H1 (cell line): ENCODE measurements around the gene DMXL2. TPM values are rescaled to one million over a fixed set of nuclear protein-coding genes. Genes with fewer than 3 reads are reported as not detected.
"Not testable (repeated sequence)": the region's sequence is repeated elsewhere in the genome, so short reads cannot be mapped to it uniquely, and the experiment has no call there.

Experiments
- CTCF ChIA-PET: fragments of 300-600 bp; sonication (Branson Sonifier 250); formaldehyde crosslinking; loops from one replicate; lab custom pipeline; 2021; ENCODE audit not compliant: partially characterized antibody; lab: Charles Lee
- POLR2A ChIA-PET: fragments of 300-600 bp; sonication (Branson Sonifier 250); formaldehyde crosslinking; loops from one replicate; lab custom pipeline; 2021; ENCODE audit warnings: inconsistent platforms; ENCODE audit not compliant: partially characterized antibody; lab: Charles Lee
- DNase-seq, 2 experiments: peaks; one replicate each; pipeline versions ENCODE4 v3.0.0 to v3.0.0-alpha.2; 2010 to 2022; ENCODE audit warnings: low spot score in 2 of 2, low read depth in 1 of 2, mixed read lengths in 1 of 2
- FAIRE-seq: peaks from 2 replicates; lab custom pipeline; 2011; peaks lifted over from hg19 to GRCh38; lab: Jason Lieb, UNC
- H2AFZ ChIP-seq: 2 replicates; pipeline ENCODE4 v1.8.1; 2012; ENCODE audit warnings: low read length, inconsistent platforms
- H2AK5ac ChIP-seq: 2 replicates; pipeline ENCODE4 v1.6.1; 2013; ENCODE audit warnings: low read depth, low read length
- H2BK120ac ChIP-seq: replicated peaks from 2 replicates; pipeline ENCODE3; 2013; ENCODE audit warnings: low read depth, low read length, inconsistent platforms
- H2BK12ac ChIP-seq: 2 replicates; pipeline ENCODE4 v1.6.1; 2013; ENCODE audit warnings: low read depth, low read length
- H2BK15ac ChIP-seq: 2 replicates; pipeline ENCODE4 v1.6.1; 2013; ENCODE audit warnings: low read length
- H2BK20ac ChIP-seq: 2 replicates; pipeline ENCODE4 v1.6.1; 2013; ENCODE audit warnings: low read length
- H2BK5ac ChIP-seq: 2 replicates; pipeline ENCODE4 v1.6.1; 2013; ENCODE audit warnings: low read depth, low read length
- H3K14ac ChIP-seq: 2 replicates; pipeline ENCODE4 v1.6.1; 2013; ENCODE audit warnings: inconsistent platforms; ENCODE audit not compliant: insufficient read length
- H3K18ac ChIP-seq: 2 replicates; pipeline ENCODE4 v1.6.1; 2013; ENCODE audit warnings: low read length; ENCODE audit errors: extremely low read depth
- H3K23ac ChIP-seq: 2 replicates; pipeline ENCODE4 v1.6.1; 2013; ENCODE audit warnings: inconsistent platforms; ENCODE audit not compliant: insufficient read length
- H3K23me2 ChIP-seq: 2 replicates; pipeline ENCODE4 v1.6.1; 2013; ENCODE audit warnings: low read depth, low read length
- H3K27ac ChIP-seq: 2 replicates; pipeline ENCODE4 v1.6.1; 2011; ENCODE audit warnings: low read depth, low read length, inconsistent platforms
- H3K27me3 ChIP-seq, 4 experiments: replicated peaks in 1 of 4; 1 replicate in 1 of 4; 2 replicates in 3 of 4; pipeline versions ENCODE4 v1.6.1 to v1.8.1; 2011 to 2013; ENCODE audit warnings: low read length in 3 of 4, mild to moderate bottlenecking in 3 of 4, inconsistent platforms in 2 of 4, mixed read lengths in 2 of 4, moderate library complexity in 1 of 4; ENCODE audit not compliant: control insufficient read depth in 3 of 4, insufficient read depth in 3 of 4; ENCODE audit errors: extremely low read depth in 1 of 4
- H3K36me3 ChIP-seq, 4 experiments: 2 replicates each; pipeline versions ENCODE4 v1.6.1 to v1.8.1; 2011 to 2013; ENCODE audit warnings: mild to moderate bottlenecking in 4 of 4, low read length in 3 of 4, moderate library complexity in 2 of 4, control low read depth in 1 of 4, inconsistent platforms in 1 of 4; ENCODE audit not compliant: insufficient read depth in 4 of 4, control insufficient read depth in 2 of 4
- H3K4ac ChIP-seq: replicated peaks from 2 replicates; pipeline ENCODE3; 2013; ENCODE audit warnings: low read length, low read depth, mixed read lengths, inconsistent platforms; ENCODE audit not compliant: insufficient read length
- H3K4me1 ChIP-seq, 4 experiments: replicated peaks in 1 of 4; 1 replicate in 1 of 4; 2 replicates in 3 of 4; pipeline versions ENCODE4 v1.6.1 to v1.8.1; 2011 to 2013; ENCODE audit warnings: low read length in 3 of 4, inconsistent platforms in 2 of 4, mixed read lengths in 1 of 4; ENCODE audit not compliant: insufficient read depth in 4 of 4, control insufficient read depth in 3 of 4
- H3K4me2 ChIP-seq, 2 experiments: 2 replicates each; pipeline versions ENCODE4 v1.6.1 to v1.8.1; 2011 to 2013; ENCODE audit warnings: low read depth in 2 of 2, low read length in 2 of 2, control low read depth in 1 of 2, inconsistent platforms in 1 of 2, mild to moderate bottlenecking in 1 of 2; ENCODE audit not compliant: insufficient read depth in 1 of 2
- H3K4me3 ChIP-seq, 4 experiments: fragments of 200-600, 300-600 bp in 1 of 4; sonication (generic), shearing (Covaris generic), sonication (Bioruptor Twin) in 1 of 4; 2 replicates each; pipeline versions ENCODE4 v1.5.1 to v1.8.1; 2011 to 2016; ENCODE audit warnings: low read length in 4 of 4, low read depth in 3 of 4, control low read depth in 2 of 4, inconsistent platforms in 2 of 4, mild to moderate bottlenecking in 2 of 4, mixed read lengths in 1 of 4, moderate library complexity in 1 of 4; ENCODE audit not compliant: insufficient read depth in 2 of 4; ENCODE audit errors: extremely low read depth in 1 of 4
- H3K56ac ChIP-seq: replicated peaks from 2 replicates; pipeline ENCODE3; 2013; ENCODE audit warnings: low read depth, mild to moderate bottlenecking, mixed read lengths, low read length, inconsistent platforms; ENCODE audit not compliant: insufficient read length
- H3K79me1 ChIP-seq: 2 replicates; pipeline ENCODE4 v1.6.1; 2013; ENCODE audit warnings: low read depth, low read length, control low read depth
- H3K79me2 ChIP-seq, 2 experiments: 2 replicates each; pipeline versions ENCODE4 v1.6.1 to v1.8.1; 2012 to 2013; ENCODE audit warnings: low read length in 2 of 2, mild to moderate bottlenecking in 2 of 2, inconsistent platforms in 1 of 2; ENCODE audit not compliant: insufficient read depth in 2 of 2, control insufficient read depth in 1 of 2
- H3K9ac ChIP-seq, 4 experiments: replicated peaks in 1 of 4; 1 replicate in 1 of 4; 2 replicates in 3 of 4; pipeline versions ENCODE4 v1.6.1 to v1.8.1; 2011 to 2013; ENCODE audit warnings: low read depth in 3 of 4, low read length in 3 of 4, control low read depth in 2 of 4, mild to moderate bottlenecking in 2 of 4, moderate library complexity in 2 of 4, inconsistent platforms in 1 of 4; ENCODE audit errors: extremely low read depth in 1 of 4
- H3K9me3 ChIP-seq, 2 experiments: 2 replicates each; pipeline versions ENCODE4 v1.6.1 to v1.8.1; 2012 to 2013; ENCODE audit warnings: mild to moderate bottlenecking in 2 of 2, moderate library complexity in 2 of 2, control low read depth in 1 of 2, inconsistent platforms in 1 of 2, low read depth in 1 of 2, low read length in 1 of 2, mixed read lengths in 1 of 2; ENCODE audit not compliant: insufficient read depth in 2 of 2
- H4K20me1 ChIP-seq, 2 experiments: replicated peaks in 1 of 2; 2 replicates each; pipeline versions ENCODE3 to v1.8.1; 2011 to 2013; ENCODE audit warnings: inconsistent platforms in 2 of 2, low read length in 2 of 2, mild to moderate bottlenecking in 1 of 2; ENCODE audit not compliant: insufficient read depth in 2 of 2, control insufficient read depth in 1 of 2
- H4K5ac ChIP-seq: 2 replicates; pipeline ENCODE4 v1.6.1; 2013; ENCODE audit warnings: low read length, low read depth, mixed read lengths, inconsistent platforms; ENCODE audit not compliant: insufficient read length
- H4K8ac ChIP-seq: 2 replicates; pipeline ENCODE4 v1.8.0; 2013; ENCODE audit warnings: mild to moderate bottlenecking, moderate library complexity, low read length, inconsistent platforms; ENCODE audit not compliant: insufficient read depth; ENCODE audit errors: extremely low read depth
- H4K91ac ChIP-seq: replicated peaks from 2 replicates; pipeline ENCODE3; 2013; ENCODE audit warnings: low read length, mixed read lengths, inconsistent platforms; ENCODE audit not compliant: insufficient read length
- WGBS, 2 experiments: shearing (Covaris generic) in 1 of 2; methylation state at CpG; one replicate each; pipeline versions ENCODE4 v1.1.6 to v1.1.7; 2013 to 2015; ENCODE audit warnings: low lambda C conversion rate in 2 of 2, mixed read lengths in 2 of 2, inconsistent platforms in 1 of 2, low coverage in 1 of 2, missing lambda C conversion rate in 1 of 2; ENCODE audit not compliant: insufficient replicate concordance in 2 of 2, insufficient coverage in 1 of 2, insufficient read length in 1 of 2; ENCODE audit errors: extremely low coverage in 1 of 2, missing lambda C conversion rate in 1 of 2; 5-methylcytosine and 5-hydroxymethylcytosine counted together
- polyA plus RNA-seq, 7 experiments: library from polyadenylated mRNA; depleted of rRNA in 3 of 7; stranded (reverse) in 5 of 7; unstranded in 2 of 7; fragments of >200 nt in 5 of 7; fragments of 200-250 nt in 2 of 7; gene quantifications; 1 replicate in 5 of 7; 2 replicates in 1 of 7; 4 replicates in 1 of 7; pipeline versions ENCODE4 v1.2.1 to v1.2.3, GENCODE V29; 2011 to 2013; ENCODE audit warnings: missing spikeins in 2 of 7, mixed read lengths in 2 of 7
- total RNA-seq: library from RNA; stranded (reverse); fragmentation: NEBNext Ultra II Directional; extraction: Animal tissue kit (Norgen Biotek cat#: 25700); gene quantifications from 2 replicates; pipeline ENCODE4 v1.2.1, GENCODE V29; 2021

The DMXL2 gene
- total and polyA plus RNA-seq, 2 of the 8 experiments (the other 6 are each of a cell fraction or from before 2014, with no cell fraction given): 9.5 to 10.6 TPM

- DNase-seq, POLR2A ChIA-PET, H3K79me2 ChIP-seq, H2BK120ac ChIP-seq, H4K91ac ChIP-seq, H2BK5ac ChIP-seq, H3K18ac ChIP-seq, H2BK20ac ChIP-seq, H2AK5ac ChIP-seq, H2BK15ac ChIP-seq, H3K36me3 ChIP-seq, H4K5ac ChIP-seq, H3K23ac ChIP-seq, H3K4me3 ChIP-seq, H3K4ac ChIP-seq, H3K23me2 ChIP-seq, H3K27me3 ChIP-seq, H3K4me1 ChIP-seq, H3K79me1 ChIP-seq, H3K9me3 ChIP-seq, H3K14ac ChIP-seq, FAIRE-seq, H4K8ac ChIP-seq, H3K56ac ChIP-seq, H3K27ac ChIP-seq, H2BK12ac ChIP-seq, H4K20me1 ChIP-seq, H3K4me2 ChIP-seq, H3K9ac ChIP-seq, H2AFZ ChIP-seq: not testable (repeated sequence)
- CTCF ChIA-PET: interaction anchor here (0.7 to 2.1 kb wide), 3 partner anchors 19 to 53 kb away, joined by 3 to 5 read pairs (median 3); no protein-coding TSS in a partner anchor
- WGBS, 2 experiments: 91% methylated on average over 5 of the region's 5 CpGs; no CpG with 5 or more reads in 1 of the 2 experiments
These were observed 176.4 kb downstream of the DMXL2 start for GRCh38 chr15:51446029-51446744.
